DMS 273 treated with DMSO at 0.1 percent for 48 hours (cell line): ENCODE data around the gene TTC28.
"Not testable (repeated sequence)": the region's sequence is repeated elsewhere in the genome, so short reads cannot be mapped to it uniquely, and the experiment has no call there.

Experiments
- DNase-seq: peaks from one replicate; lab custom pipeline; 2025; lab: John Stamatoyannopoulos, UW

TTC28 gene

DNA sequence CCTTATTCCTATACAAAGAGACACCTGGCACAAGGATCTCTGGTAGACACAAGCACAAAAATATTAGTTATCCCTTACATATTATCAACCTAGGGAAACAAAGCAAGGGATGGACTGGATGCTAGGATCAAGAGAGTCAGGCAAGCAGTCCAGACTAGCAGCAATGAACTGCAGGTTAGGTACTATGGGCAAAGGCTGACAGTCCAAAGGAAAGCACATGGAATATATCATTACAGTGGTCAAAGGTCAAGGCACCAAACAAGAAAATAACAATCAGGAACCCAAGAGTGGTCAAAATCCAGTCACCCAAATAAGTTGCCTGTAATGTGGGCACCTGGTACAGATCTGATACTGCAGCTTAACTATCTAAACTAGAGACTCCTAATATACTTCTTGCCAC lies 77.7 kb downstream of the TTC28 start:
- DNase-seq: no peak

DNA sequence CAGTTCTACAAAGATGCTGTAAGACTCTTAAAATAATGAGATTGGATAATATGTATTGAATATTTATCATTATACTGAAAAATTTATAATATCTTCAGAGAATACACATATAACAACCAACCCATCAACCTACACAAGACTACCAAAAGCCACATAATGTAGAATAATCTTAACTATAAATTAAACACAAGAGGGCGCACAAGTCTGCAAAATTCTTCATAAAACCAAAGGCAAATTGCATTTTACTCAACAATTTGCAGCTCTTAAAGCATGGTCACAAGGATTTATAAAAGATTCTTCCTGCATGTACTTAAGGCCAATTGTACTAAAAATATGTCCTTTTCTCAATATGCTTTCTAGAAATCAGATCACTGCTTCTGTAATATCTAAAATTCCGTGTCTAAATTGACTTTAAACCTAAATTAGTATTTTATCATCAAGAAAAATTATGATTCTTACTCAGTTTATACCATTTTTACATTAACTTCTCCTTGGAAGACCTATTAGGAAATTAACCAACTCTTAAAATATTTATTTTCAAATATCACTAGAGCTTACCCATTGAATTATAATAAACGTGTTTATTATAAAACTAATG lies 79.0 kb downstream of the TTC28 start:
- DNase-seq: no peak

DNA sequence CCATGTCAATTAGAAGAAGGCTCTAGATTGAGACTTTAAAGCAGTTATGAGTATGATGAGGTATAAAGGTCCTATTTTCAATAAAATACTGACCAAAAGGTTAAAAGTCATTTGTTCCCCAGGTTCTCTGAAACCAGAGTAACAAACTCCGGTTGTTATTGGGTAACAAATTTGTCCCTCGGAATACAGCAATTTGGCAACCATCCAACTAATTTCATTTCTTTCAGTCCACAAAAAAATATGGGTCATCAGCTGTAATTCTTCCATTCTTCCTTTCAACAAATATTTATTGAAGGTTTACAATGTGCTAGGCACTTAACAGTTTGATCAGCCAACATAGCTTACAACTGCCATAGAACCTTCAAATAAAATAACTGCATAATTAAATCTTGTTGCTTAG lies 79.9 kb downstream of the TTC28 start:
- no peak for DNase-seq

DNA sequence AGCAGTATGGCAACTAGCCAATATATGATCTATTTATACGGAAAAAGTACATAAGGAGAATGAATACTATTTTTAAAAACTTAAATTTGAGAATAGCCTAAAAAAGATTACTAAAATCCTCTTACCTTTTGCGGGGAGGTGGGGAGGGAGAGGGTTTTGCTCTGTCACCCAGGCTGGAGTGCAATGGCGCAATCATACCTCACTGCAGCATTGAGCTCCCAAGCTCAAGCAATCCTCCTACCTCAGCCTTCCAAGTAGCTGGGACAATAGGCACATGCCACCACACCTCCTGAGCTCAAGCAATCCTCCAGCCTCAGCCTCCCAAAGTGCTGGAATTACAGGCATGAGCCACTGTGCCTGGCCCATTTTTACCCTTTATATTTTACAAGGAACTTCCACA lies 82.0 kb downstream of the TTC28 start:
- DNase-seq: no peak

DNA sequence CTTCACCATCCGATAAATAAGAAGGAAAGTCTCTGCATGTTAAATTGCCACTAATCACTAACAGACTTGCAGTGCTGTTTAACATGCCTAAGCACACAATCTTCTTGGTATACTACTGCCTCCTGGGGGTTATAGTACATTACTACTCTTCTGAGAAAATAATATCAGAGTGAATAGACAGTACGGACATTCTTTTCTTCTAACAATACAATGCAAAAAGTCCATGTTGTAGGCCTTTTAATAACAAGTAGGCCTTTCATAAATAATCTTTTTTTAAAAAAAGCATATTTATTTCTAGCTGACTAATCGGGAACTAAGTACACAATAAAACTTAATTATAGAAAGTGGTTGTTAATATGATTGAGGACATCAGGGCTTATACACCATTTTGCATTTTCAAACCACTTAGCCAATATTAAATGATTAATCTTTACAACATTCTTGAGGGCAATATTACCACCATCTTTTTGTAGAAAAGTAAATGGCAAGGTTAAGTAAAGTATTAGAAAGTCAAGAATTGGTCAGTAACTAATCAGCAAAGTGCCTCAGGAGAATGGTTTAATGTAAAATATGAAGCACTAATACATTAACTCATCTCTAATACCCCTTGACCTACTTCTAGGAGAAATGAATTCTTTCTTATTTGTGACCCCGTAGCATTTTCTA lies 84.7 kb downstream of the TTC28 start:
- DNase-seq: no peak

DNA sequence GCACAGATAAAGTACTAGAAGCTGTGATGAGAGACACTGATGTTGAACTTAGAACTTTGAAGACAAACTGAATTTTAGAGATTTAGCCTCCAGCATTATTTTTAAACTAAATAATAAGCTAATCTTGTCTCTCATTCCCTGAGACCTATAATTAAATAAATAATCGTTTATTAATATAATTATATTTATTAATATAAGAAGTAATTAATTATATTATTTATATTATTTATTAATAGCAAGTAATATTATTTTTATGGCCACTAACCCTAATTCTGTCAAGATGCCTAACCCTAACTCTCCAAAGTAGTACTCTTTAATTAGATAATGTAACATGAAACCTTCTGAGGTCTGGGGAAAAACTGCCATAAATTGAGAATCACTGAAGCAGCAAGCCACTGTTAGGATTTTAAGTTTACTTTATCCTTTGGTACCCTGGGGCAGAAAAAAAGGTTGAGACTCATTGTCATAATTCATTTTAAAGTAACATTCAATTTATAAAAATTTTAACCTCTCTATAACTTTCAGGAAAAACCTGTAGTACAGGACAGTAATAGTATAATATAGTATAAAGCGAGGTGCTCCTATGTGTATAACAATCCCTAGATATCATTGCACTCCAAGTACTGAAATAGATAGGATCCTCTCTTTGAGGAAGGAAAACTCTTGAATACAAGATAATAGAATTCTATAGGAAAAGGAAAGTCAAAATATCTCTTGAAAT lies 85.4 kb downstream of the TTC28 start:
- no peak for DNase-seq

DNA sequence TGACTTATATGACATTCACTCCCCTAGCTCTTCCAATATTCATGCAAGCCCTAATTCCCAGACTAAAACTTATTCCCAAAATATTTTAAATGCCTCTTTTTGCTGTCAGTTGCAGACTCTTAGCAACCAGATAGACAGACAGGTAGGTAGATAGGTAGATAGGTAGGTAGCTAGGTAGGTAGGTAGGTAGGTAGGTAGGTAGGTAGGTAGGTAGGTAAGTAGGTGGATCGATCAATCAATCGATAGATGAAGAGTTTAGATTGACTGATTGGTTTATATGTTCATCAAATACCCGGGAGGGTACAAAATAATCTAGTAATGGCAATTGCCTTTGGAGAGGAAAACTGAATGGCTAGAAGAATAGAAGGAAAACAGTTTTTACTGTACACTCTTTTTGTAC lies 86.3 kb downstream of the TTC28 start:
- DNase-seq: no peak

DNA sequence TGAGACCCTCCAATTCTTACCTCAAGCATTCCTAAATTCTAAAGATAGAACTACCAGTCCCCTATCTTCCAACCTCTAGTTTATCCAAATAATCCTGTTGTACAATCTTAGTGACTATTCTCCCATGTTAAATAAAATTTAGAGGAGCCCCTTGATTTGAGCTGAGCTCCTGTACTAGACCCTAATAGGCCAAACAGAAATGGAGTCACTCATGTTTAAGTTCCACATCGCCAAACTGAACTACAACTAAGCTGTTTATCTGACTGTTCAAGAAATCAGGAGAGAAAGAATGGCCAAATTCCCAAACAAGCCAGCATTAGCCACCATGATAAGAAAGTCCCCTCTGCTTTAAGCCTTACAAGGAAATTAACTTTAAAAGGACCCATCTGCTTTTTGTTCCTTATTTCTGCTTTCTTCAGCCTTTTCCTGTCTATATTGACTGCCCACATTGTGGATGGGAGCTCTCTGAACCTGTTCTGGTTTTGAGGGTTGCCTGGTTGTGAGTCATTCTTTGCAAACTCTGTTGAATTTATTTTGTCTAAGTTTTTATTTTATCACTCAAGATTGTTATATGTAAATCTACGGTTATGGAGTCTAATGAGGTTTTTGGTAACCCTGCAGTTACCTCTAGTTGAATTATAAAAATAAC lies 90.4 kb downstream of the TTC28 start:
- no peak for DNase-seq

DNA sequence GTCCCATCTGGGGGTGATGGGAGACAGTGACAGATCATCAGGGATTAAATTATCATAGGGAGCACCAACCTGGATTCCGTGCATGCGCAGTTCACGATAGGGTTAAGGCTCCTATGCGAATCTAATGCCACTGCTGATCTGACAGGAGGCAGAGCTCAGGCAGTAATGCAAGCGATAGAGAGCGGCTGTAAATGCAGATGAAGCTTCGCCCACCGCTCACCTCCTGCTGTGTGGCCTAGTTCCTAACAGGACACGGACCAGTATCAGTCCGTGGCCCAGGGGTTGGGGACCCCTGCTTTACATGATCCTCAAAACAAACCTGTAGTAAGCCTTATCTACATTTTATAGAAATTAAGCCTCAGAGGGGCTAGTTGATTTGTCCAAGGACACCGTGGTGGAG lies 94.3 kb downstream of the TTC28 start:
- no peak for DNase-seq

DNA sequence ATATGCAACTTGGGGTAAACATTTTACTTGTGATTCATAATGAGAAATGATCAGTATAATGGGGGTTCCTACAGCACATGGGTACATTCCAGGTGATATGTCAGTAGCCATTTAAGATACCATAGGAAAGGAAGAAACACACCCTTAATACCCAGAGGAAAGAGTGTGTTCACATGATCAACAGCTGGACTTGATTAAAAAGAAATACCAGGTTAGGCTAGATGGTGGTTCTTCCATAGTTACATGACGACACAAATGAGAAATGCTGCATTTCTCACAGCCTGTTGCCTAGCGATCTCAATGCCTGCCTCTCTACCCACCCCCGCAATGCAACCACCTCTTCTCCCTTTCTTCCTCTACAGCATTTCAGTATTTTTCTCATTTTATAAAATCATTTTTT lies 96.8 kb downstream of the TTC28 start:
- DNase-seq: no peak

DNA sequence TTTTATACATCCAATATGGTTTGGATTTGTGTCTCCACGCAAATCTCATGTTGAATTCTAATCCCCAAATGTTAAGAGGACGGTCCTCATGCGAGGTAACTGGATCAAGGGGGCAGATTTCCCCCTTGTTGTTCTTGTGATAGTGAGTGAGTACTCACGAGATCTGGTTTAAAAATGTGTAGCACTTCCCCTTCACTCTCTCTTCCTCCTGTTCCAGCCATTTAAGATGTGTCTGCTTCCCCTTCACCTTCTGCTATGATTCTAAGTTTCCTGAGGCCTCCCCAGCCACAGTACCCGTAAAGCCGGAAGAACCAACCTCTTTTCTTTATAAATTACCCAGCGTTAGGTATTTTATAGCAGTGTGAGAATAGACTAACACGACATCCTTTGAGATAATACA lies 98.6 kb downstream of the TTC28 start:
- DNase-seq: no peak

DNA sequence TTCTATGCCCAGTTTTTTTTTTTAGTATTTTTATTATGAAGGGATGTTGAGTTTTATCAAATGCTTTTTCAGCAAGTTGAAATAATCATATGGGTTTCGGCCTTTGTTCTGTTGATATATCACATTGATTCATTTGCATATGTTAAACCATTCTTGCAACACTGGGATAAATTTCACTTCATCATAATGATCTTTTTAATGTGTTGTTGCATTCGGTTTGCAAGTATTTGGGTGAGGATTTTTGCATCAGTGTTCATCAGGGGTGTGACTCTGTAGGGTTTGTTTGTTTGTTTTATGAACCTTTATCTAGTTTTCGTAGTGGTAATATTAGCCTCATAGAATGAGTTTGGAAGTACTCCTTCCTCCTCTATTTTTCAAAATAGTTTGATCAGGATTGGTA lies 103.5 kb downstream of the TTC28 start:
- DNase-seq: no peak

DNA sequence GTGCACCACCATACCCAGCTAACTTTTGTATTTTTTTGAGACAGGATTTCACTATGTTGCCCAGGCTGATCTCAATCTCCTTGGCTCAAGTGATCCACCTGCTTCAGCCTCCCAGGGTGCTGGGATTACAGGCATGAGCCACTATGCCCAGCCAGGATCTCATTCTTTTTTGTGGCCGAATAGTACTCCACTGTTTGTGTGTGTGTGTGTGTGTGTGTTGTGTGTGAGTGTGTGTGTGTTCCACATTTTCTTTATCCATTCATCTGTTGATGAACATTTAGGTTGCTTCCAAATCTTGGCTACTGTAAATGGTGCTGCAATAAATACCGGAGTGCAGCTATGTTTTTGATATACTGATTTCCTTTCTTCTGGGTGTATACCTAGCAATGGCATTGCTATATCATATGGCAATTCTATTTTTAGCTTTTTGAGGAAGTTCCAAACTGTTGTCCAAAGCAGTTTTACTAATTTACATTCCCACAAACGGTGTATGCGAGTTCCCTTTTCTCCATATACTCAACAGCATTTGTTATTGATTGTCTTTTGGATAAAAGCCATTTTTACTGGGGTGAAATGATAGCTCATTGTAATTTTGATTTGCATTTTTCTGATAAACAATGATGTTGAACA lies 105.4 kb downstream of the TTC28 start:
- no peak for DNase-seq

DNA sequence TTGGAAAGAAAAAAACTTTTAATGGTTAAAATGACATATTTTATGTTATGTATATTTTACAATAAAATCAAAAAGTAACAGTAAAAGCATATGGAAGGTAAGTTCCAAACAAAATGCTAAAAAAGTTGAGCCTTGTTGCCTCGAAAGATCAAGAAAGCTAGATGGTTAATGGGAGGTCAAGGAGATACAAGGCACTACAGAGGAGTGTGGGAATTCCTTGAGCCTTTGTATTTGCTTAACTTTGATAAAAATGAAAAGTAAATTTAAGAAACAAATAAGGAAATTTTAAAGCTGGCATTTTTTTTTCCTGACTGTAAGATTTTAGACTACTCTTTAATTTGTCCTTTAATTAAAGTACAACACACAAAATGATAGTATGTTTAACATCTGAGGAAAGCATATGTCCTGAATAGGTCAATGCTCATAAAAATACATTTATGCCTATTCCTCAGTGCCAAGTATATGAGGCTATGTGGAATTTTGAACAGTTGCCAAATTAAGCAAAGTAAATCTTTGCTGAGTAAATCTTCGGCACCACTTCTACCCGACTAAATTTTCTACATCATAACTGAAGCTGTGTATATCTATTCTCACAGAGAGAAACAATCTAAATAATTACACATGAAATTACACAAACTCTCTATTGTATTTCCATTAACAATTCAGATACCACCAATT lies 108.8 kb downstream of the TTC28 start:
- DNase-seq: no peak

DNA sequence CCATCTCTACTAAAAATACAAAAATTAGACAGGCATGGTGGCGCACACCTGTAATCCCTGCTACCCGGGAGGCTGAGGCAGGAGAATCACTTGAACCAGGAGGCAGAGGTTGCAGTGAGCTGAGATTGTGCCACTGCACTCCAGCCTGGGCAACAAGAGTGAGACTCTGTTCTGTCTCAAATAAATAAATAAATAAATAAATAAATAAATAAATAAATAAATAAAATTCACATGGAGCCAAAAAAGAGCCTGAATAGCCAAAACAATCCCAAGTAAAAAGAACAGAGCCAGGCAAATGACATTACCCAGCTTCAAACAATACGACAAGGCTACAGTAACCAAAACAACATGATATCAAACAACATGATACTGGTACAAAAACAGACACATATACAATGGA lies 110.7 kb downstream of the TTC28 start:
- not testable (repeated sequence) for DNase-seq

DNA sequence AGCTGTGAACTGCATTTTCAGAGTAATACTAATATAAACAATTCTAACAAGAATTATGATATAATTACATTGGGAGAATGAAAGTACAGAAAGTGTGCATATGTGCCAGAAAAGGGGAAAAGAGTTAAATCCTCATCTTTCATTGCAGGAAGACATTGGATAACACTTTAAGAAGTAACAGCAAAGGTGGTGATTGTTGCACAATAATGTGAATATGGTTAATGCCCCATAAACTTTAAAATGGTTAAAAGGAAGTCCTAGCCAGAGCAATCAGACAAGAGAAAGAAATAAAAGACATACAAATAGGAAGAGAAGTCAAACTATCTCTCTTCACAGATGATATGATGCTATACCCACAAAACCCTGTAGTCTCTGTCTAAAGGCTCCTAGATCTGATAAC lies 111.5 kb downstream of the TTC28 start:
- DNase-seq: no peak

DNA sequence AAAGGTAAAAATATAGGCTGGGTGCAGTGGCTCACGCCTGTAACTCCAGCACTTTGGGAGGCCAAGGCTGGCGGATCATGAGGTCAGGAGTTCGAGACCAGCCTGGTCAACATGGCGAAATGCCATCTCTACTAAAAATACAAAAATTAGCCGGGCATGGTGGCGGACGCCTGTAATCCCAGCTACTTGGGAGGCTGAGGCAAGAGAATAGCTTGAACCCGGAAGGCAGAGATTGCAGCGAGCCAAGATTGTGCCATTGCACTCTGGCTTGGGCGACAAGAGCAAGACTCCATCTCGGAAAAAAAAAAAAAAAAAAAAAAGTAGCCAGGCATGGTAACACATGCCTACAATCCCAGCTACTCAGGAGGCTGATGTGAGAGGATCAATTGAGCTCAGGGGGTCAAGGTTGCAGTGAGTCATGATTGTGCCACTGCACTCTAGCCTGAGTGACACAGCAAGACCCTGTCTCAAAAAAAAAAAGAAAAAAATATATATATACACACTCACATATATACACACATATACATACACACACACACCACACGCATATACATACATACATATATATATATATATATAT lies 112.6 kb downstream of the TTC28 start:
- not testable (repeated sequence) for DNase-seq

DNA sequence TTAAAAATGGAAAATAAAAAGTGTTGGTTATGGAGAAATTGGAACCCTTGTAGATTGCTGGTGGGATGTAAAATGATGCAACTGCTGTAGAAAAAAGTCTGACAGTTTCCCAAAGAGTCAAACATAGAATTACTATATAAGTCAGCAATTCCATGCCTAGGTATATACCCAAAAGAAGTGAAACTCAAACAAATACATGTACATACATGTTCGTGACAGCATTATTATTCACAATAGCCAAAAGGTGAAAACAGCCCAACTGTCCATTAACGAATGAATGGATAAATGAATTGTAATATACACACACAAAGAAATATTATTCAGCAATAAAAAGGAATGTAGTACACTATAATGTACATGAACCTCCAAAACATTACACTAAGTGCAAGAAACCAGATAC lies 116.0 kb downstream of the TTC28 start:
- DNase-seq: no peak

DNA sequence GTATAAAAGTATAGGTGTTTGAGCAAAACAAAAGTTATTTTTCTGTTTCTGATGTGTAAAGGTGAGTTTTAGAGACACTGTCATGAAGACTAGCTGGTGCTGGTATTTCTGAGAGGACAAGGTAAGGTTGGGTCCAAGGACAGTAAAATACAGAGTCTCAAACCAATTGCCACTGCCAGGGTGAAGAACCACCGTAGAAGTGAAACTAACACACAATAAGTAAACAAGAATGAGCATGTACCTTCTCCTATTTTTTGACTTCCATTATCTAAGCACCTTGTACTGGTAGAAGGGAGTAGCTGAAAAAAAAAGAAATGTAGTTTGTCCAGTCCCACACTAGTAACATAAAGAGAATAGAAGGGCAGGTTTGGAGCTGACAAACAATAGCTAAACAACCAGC lies 117.3 kb downstream of the TTC28 start:
- DNase-seq: no peak

DNA sequence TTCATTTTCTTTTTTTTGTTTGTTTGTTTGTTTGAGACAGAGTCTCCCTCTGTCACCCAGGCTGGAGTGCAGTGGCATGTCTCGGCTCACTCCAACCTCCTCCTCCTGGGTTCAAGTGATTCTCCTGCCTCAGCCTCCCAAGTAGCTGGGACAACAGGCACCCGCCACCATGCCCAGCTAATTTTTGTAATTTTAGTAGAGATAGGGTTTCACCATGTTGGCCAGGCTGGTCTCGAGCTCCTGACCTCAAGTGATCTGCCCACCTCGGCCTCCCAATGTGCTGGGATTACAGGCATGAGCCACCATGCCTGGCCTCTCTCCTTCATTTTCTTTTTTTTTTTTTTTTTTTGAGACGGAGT lies 118.9 kb downstream of the TTC28 start:
- not testable (repeated sequence) for DNase-seq

DNA sequence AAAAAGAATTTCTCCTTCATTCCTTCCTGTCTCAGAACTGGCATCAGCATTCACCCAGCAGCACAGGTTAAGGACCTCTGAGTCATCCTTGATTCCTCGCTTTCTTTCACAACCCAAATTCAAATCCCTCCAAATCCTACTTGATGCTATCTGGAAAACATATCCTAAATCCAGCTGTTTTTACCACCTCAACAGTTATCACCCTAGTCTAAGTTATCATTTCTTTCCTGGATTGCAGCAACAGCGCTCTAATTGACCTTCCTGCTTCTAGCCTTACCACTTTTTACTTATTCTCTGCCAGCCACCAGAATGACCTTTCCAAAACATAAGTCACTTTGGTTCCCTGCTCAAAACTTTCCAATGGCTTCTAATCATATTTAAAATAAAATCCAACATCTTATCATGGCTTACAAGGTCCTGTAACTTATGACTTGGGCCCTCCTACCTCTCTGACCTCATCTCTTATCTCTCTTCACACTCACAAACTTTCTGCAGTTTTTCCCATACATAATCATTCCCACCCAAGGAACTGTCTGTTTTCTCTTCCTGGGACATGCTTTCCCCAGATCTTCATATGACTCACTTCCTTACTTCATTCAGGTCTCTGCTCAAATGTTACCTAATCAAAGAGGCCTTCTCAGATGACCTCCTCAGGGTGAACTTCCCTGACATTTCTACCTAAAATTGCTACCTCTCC lies 119.4 kb downstream of the TTC28 start:
- no peak for DNase-seq
